H9 (cell line): ENCODE measurements around the gene KIFC3. TPM values are rescaled to one million over a fixed set of nuclear protein-coding genes. Genes with fewer than 3 reads are reported as not detected.

ENCODE experiments used
- DNase-seq: peaks from one replicate; pipeline ENCODE4 v3.0.0-alpha.2; 2017
- H2AFZ ChIP-seq: one replicate; pipeline ENCODE4 v1.6.1; 2013; ENCODE audit warnings: mild to moderate bottlenecking, low read length, control low read depth, moderate library complexity
- H2AK5ac ChIP-seq: 2 replicates; pipeline ENCODE4 v1.6.1; 2013; ENCODE audit warnings: low read length, control low read depth, mixed read lengths; ENCODE audit not compliant: insufficient read length
- H2BK120ac ChIP-seq: one replicate; pipeline ENCODE4 v1.6.1; 2013; ENCODE audit warnings: low read depth, mild to moderate bottlenecking, low read length, control low read depth, inconsistent platforms; ENCODE audit not compliant: poor library complexity, severe bottlenecking
- H2BK12ac ChIP-seq: 2 replicates; pipeline ENCODE4 v1.6.1; 2013; ENCODE audit warnings: low read length, control low read depth, mixed read lengths, low read depth; ENCODE audit not compliant: insufficient read length
- H2BK15ac ChIP-seq: 2 replicates; pipeline ENCODE4 v1.6.1; 2013; ENCODE audit warnings: low read depth, low read length, control low read depth
- H2BK20ac ChIP-seq: one replicate; pipeline ENCODE4 v1.6.1; 2013; ENCODE audit warnings: low read depth, mild to moderate bottlenecking, low read length, control low read depth, inconsistent platforms; ENCODE audit not compliant: poor library complexity, severe bottlenecking
- H2BK5ac ChIP-seq: 2 replicates; pipeline ENCODE4 v1.6.1; 2013; ENCODE audit warnings: low read length, control low read depth, mixed read lengths; ENCODE audit not compliant: insufficient read length
- H3K14ac ChIP-seq: 2 replicates; pipeline ENCODE4 v1.6.1; 2013; ENCODE audit warnings: low read length, control low read depth; ENCODE audit not compliant: insufficient read depth
- H3K18ac ChIP-seq: 2 replicates; pipeline ENCODE4 v1.6.1; 2013; ENCODE audit warnings: low read depth, mild to moderate bottlenecking, mixed read lengths, low read length, control low read depth; ENCODE audit not compliant: insufficient read length
- H3K23ac ChIP-seq: 2 replicates; pipeline ENCODE4 v1.6.1; 2013; ENCODE audit warnings: low read length, control low read depth, mixed read lengths, low read depth; ENCODE audit not compliant: insufficient read length
- H3K23me2 ChIP-seq: 2 replicates; pipeline ENCODE4 v1.6.1; 2013; ENCODE audit warnings: low read depth, mild to moderate bottlenecking, mixed read lengths, low read length, control low read depth; ENCODE audit not compliant: insufficient read length, poor library complexity, severe bottlenecking
- H3K27ac ChIP-seq: 2 replicates; pipeline ENCODE4 v1.5.1; 2013; ENCODE audit warnings: low read length, control low read depth, mixed read lengths, low read depth; ENCODE audit not compliant: insufficient read length
- H3K27me3 ChIP-seq: 2 replicates; pipeline ENCODE4 v1.6.1; 2013; ENCODE audit warnings: low read length, control low read depth, inconsistent platforms; ENCODE audit not compliant: insufficient read depth
- H3K4ac ChIP-seq: 2 replicates; pipeline ENCODE4 v1.6.1; 2013; ENCODE audit warnings: low read depth, mild to moderate bottlenecking, control low read depth, inconsistent platforms, low read length, moderate library complexity
- H3K4me1 ChIP-seq: 2 replicates; pipeline ENCODE4 v1.6.1; 2013; ENCODE audit warnings: low read length, control low read depth, inconsistent platforms; ENCODE audit not compliant: insufficient read depth
- H3K4me2 ChIP-seq: 2 replicates; pipeline ENCODE4 v1.6.1; 2013; ENCODE audit warnings: low read length, control low read depth, mixed read lengths; ENCODE audit not compliant: insufficient read length, insufficient read depth
- H3K56ac ChIP-seq: 2 replicates; pipeline ENCODE4 v1.6.1; 2013; ENCODE audit warnings: low read depth, mild to moderate bottlenecking, mixed read lengths, low read length, control low read depth; ENCODE audit not compliant: insufficient read length
- H3K79me1 ChIP-seq: 2 replicates; pipeline ENCODE4 v1.6.1; 2013; ENCODE audit warnings: low read depth, mild to moderate bottlenecking, moderate library complexity, low read length, control low read depth, inconsistent platforms; ENCODE audit not compliant: insufficient read depth, poor library complexity, severe bottlenecking
- H3K79me2 ChIP-seq: 2 replicates; pipeline ENCODE4 v1.6.1; 2013; ENCODE audit warnings: low read length, control low read depth, inconsistent platforms; ENCODE audit not compliant: insufficient read depth
- H3K9ac ChIP-seq: 2 replicates; pipeline ENCODE4 v1.6.1; 2013; ENCODE audit warnings: low read length, control low read depth, mixed read lengths; ENCODE audit not compliant: insufficient read length; ENCODE audit errors: extremely low read depth
- H3K9me3 ChIP-seq: one replicate; pipeline ENCODE4 v1.6.1; 2013; ENCODE audit warnings: low read depth, low read length, inconsistent platforms; ENCODE audit not compliant: control insufficient read depth
- H3T11ph ChIP-seq: one replicate; pipeline ENCODE4 v1.6.1; 2013; ENCODE audit warnings: mild to moderate bottlenecking, low read length, control low read depth, inconsistent platforms
- H4K20me1 ChIP-seq: one replicate; pipeline ENCODE4 v1.6.1; 2013; ENCODE audit not compliant: control insufficient read depth, insufficient read length, insufficient read depth
- H4K5ac ChIP-seq: 2 replicates; pipeline ENCODE4 v1.6.1; 2013; ENCODE audit warnings: low read depth, mild to moderate bottlenecking, mixed read lengths, low read length, control low read depth; ENCODE audit not compliant: insufficient read length
- H4K8ac ChIP-seq: replicated peaks from 2 replicates; pipeline ENCODE4 v1.6.1; 2013; ENCODE audit warnings: low read length, control low read depth, mixed read lengths, low read depth; ENCODE audit not compliant: insufficient read length
- H4K91ac ChIP-seq: 2 replicates; pipeline ENCODE4 v1.6.1; 2013; ENCODE audit warnings: low read depth, mild to moderate bottlenecking, moderate library complexity, mixed read lengths, low read length, control low read depth; ENCODE audit not compliant: insufficient read length
- H3K27ac Mint-ChIP-seq, 3 experiments: 2 replicates in 2 of 3; 3 replicates in 1 of 3; pipeline ENCODE4 v1.8.0; 2020 to 2021; ENCODE audit warnings: mixed read lengths in 3 of 3, mild to moderate bottlenecking in 1 of 3, moderate library complexity in 1 of 3
- H3K27me3 Mint-ChIP-seq: 2 replicates; pipeline ENCODE4 v1.8.0; 2021; ENCODE audit warnings: low read depth, mild to moderate bottlenecking, moderate library complexity, mixed read lengths
- H3K36me3 Mint-ChIP-seq, 3 experiments: 2 replicates in 2 of 3; 3 replicates in 1 of 3; pipeline ENCODE4 v1.8.0; 2020 to 2021; ENCODE audit warnings: low read depth in 3 of 3, mixed read lengths in 3 of 3; ENCODE audit not compliant: insufficient read depth in 1 of 3
- H3K4me1 Mint-ChIP-seq, 2 experiments: 2 replicates each; pipeline ENCODE4 v1.8.0; 2020; ENCODE audit warnings: mixed read lengths in 2 of 2
- H3K4me3 Mint-ChIP-seq, 2 experiments: 2 replicates in 1 of 2; 3 replicates in 1 of 2; pipeline ENCODE4 v1.8.0; 2020 to 2021; ENCODE audit warnings: mild to moderate bottlenecking in 2 of 2, mixed read lengths in 2 of 2, moderate library complexity in 1 of 2
- H3K9me3 Mint-ChIP-seq, 2 experiments: 2 replicates in 1 of 2; 3 replicates in 1 of 2; pipeline ENCODE4 v1.8.0; 2020; ENCODE audit warnings: mild to moderate bottlenecking in 2 of 2, mixed read lengths in 2 of 2, moderate library complexity in 1 of 2
- CTCF ChIP-seq: fragments of 200-600 bp; sonication (generic); conservative IDR thresholded peaks from 3 replicates; pipeline ENCODE4 v1.8.0; 2021; ENCODE audit warnings: antibody characterized with exemption, mild to moderate bottlenecking
- WGBS: extraction: QIAGEN DNeasy Blood & Tissue Kit; methylation state at CpG from one replicate; pipeline ENCODE4 v1.1.7; 2013; ENCODE audit warnings: missing lambda C conversion rate, low lambda C conversion rate, mixed read lengths; ENCODE audit not compliant: insufficient read length; ENCODE audit errors: extremely low coverage; 5-methylcytosine and 5-hydroxymethylcytosine counted together
- total RNA-seq: library from RNA; stranded (reverse); gene quantifications from 2 replicates; pipeline ENCODE4 v1.2.1, GENCODE V29; 2021

KIFC3 gene
- total RNA-seq, 1 experiment from 2014 or later, result 5.0 TPM

DNA sequence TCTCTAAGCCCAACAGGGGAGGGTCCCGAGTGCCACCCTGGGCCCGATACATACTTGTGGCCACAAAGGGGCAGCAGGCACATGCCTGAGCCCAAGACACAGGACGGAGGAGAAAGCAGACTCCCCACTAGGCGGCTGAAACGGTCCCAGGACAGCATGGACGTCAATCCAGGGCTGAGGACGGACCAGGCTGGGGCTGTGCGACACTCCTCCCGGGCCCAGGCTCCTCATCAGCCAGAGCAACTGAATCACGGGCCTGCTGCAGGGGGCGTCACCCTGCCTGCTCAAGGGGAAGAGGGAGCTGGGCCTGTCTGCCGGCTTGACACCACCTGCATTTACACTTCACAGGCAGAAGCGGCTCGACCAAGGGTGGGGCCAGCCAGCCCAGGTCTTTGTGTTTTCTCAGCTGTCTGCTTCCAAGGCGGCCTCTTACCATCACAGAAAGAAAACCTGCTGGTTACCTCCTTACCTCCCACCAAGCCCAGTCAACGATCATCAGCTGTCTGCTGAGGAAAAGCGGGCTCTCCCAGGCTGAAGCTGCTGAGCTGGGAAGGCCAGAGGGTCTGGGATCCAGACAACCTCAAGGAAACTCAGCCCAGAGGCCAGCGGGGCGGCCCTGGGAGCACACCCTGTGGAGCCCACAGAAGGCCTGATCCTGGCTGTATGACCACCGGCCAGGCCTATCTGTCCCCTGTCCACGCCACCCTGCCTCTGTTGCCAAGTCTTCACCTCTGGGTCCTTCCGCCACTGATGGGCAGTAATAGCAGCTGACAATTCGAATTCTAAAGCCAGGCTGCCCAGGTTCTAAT, 26.4 kb downstream of the KIFC3 start:
- TF ChIP-seq CTCF, result peak; percentile 82
- no CpG with 5 or more reads among the region's 23 CpGs for WGBS
- no peak overlapping the region for H3T11ph ChIP-seq
- no peak overlapping the region for H2BK120ac ChIP-seq
- no peak overlapping the region for H2BK5ac ChIP-seq
- no peaks in the 10 kb centered on the region; a peak in 2 of 5 replicates for H3K9me3 Mint-ChIP-seq
- no peaks in the 10 kb centered on the region for H3K23me2 ChIP-seq
- peak overlapping the region; percentile 9 for H3K4me2 ChIP-seq
- peak overlapping the region in 1 of 3 experiments; percentile 71; a peak in 1 of 7 replicates for H3K27ac Mint-ChIP-seq
- H3K4me3 Mint-ChIP-seq, result peak overlapping the region; percentile 4 to 6; a peak in 1 of 5 replicates
- no peak overlapping the region for H4K91ac ChIP-seq
- H4K8ac ChIP-seq, result no peak overlapping the region
- no peak overlapping the region for H3K9ac ChIP-seq
- H3K14ac ChIP-seq, result no peak overlapping the region
- no peak overlapping the region for H3K27ac ChIP-seq
- H2BK20ac ChIP-seq, result no peak overlapping the region
- H3K79me1 ChIP-seq, result no peaks in the 10 kb centered on the region
- peak; percentile 98 for DNase-seq
- no peaks in the 10 kb centered on the region for H3K36me3 Mint-ChIP-seq
- H3K9me3 ChIP-seq, result no peaks in the 10 kb centered on the region
- H4K20me1 ChIP-seq, result no peaks in the 10 kb centered on the region
- H2BK15ac ChIP-seq, result no peak overlapping the region
- H2AFZ ChIP-seq, result no peak overlapping the region
- peaks cover 6% of the 10 kb centered on the region; the same call in 1 of the 2 replicates for H3K4me1 ChIP-seq
- no peaks in the 10 kb centered on the region for H3K79me2 ChIP-seq
- H3K56ac ChIP-seq, result no peak overlapping the region
- H3K23ac ChIP-seq, result no peak overlapping the region
- no peak overlapping the region for H4K5ac ChIP-seq
- H2BK12ac ChIP-seq, result no peak overlapping the region
- peaks cover 12% of the 10 kb centered on the region for H3K27me3 Mint-ChIP-seq
- H3K27me3 ChIP-seq, result no peaks in the 10 kb centered on the region
- H2AK5ac ChIP-seq, result no peak overlapping the region
- H3K4ac ChIP-seq, result no peak overlapping the region
- peaks cover 20 to 30% of the 10 kb centered on the region in 2 experiments for H3K4me1 Mint-ChIP-seq
- H3K18ac ChIP-seq, result peak overlapping the region; percentile 7
